Caco-2 (cell line): ENCODE data around the gene TMEM87A. TPM values are rescaled to one million over a fixed set of nuclear protein-coding genes. Genes with fewer than 3 reads are reported as not detected.

Experiments used
- BruUV-seq: library from RNA; stranded (reverse); fragments of 400-500 nt; replicated peaks from 2 replicates; lab custom pipeline; 2021; lab: Mats Ljungman, UMichigan
- CTCF ChIA-PET: fragments of 300-600 bp; sonication (Branson Sonifier 250); formaldehyde crosslinking; loops from one replicate; lab custom pipeline; 2022; ENCODE audit warnings: antibody characterized with exemption; lab: Charles Lee
- POLR2A ChIA-PET: fragments of 300-600 bp; sonication (Branson Sonifier 250); formaldehyde crosslinking; loops from one replicate; lab custom pipeline; 2022; ENCODE audit warnings: antibody characterized with exemption; lab: Charles Lee
- DNase-seq, 2 experiments: peaks; one replicate each; pipeline versions ENCODE4 v3.0.0 to v3.0.0-alpha.2; 2020 to 2022
- H3K27me3 ChIP-seq: replicated peaks from 2 replicates; pipeline ENCODE4 v1.6.0; 2011; ENCODE audit warnings: low read length; ENCODE audit not compliant: control insufficient read depth, insufficient read depth
- H3K36me3 ChIP-seq: 2 replicates; pipeline ENCODE4 v1.5.1; 2011; ENCODE audit warnings: low read length; ENCODE audit not compliant: control insufficient read depth, insufficient read depth
- H3K4me1 ChIP-seq: fragments of 250-450 bp; sonication (Bioruptor Pico); 2 replicates; pipeline ENCODE4 v1.5.1; 2020; ENCODE audit warnings: mild to moderate bottlenecking
- H3K4me3 ChIP-seq: 2 replicates; pipeline ENCODE4 v1.5.1; 2011; ENCODE audit warnings: low read depth, mild to moderate bottlenecking, control low read depth, low read length
- H3K9me3 ChIP-seq: fragments of 250-450 bp; sonication (Bioruptor Pico); 2 replicates; pipeline ENCODE4 v1.5.1; 2020; ENCODE audit warnings: mild to moderate bottlenecking, moderate library complexity
- H3K27ac Mint-ChIP-seq: one replicate; pipeline ENCODE4 v1.8.0; 2022; ENCODE audit warnings: mixed read lengths; ENCODE audit not compliant: unreplicated experiment
- H3K27me3 Mint-ChIP-seq: one replicate; pipeline ENCODE4 v1.8.0; 2022; ENCODE audit warnings: mixed read lengths; ENCODE audit not compliant: insufficient read depth, unreplicated experiment
- H3K36me3 Mint-ChIP-seq: one replicate; pipeline ENCODE4 v1.8.0; 2022; ENCODE audit warnings: mild to moderate bottlenecking, mixed read lengths; ENCODE audit not compliant: insufficient read depth, unreplicated experiment
- H3K4me1 Mint-ChIP-seq: one replicate; pipeline ENCODE4 v1.8.0; 2022; ENCODE audit warnings: low read depth, mixed read lengths; ENCODE audit not compliant: unreplicated experiment
- H3K4me3 Mint-ChIP-seq: one replicate; pipeline ENCODE4 v1.8.0; 2022; ENCODE audit warnings: mild to moderate bottlenecking, moderate library complexity, mixed read lengths; ENCODE audit not compliant: unreplicated experiment
- H3K9me3 Mint-ChIP-seq: one replicate; pipeline ENCODE4 v1.8.0; 2022; ENCODE audit warnings: mixed read lengths; ENCODE audit not compliant: unreplicated experiment
- CTCF ChIP-seq, 2 experiments: fragments of 200-600 bp in 1 of 2; IDR thresholded peaks; 1 replicate in 1 of 2; 2 replicates in 1 of 2; pipeline versions ENCODE4 v1.5.1 to v1.8.0; 2011 to 2022; ENCODE audit warnings: antibody characterized with exemption in 1 of 2, control low read depth in 1 of 2, inconsistent platforms in 1 of 2, low read depth in 1 of 2, low read length in 1 of 2, mild to moderate bottlenecking in 1 of 2, moderate library complexity in 1 of 2; ENCODE audit not compliant: insufficient read depth in 1 of 2, severe bottlenecking in 1 of 2, unreplicated experiment in 1 of 2
- intact Hi-C: fragments of 100-400 bp; cut with micrococcal nuclease; formaldehyde crosslinking; loops from one replicate; pipeline ENCODE4 v1.10.0; 2022; ENCODE audit not compliant: unreplicated experiment
- total RNA-seq: library from RNA; stranded (reverse); gene quantifications from 2 replicates; pipeline ENCODE4 v1.2.3, GENCODE V29; 2022

Gene TMEM87A
- total RNA-seq, 1 experiment from 2014 or later = 38.4 TPM

GRCh38 chr15:42178056-42178455, 95.2 kb downstream of the TMEM87A start:
- Histone ChIP-seq H3K36me3 (no peaks in the 10 kb centered on the region; the same call in 1 of the 2 replicates), H3K27me3 (no peaks in the 10 kb centered on the region), H3K4me1 (no peaks in the 10 kb centered on the region), H3K9me3 (no peaks in the 10 kb centered on the region), H3K4me3 (no peak overlapping the region)
- H3K36me3 Mint-ChIP-seq = peaks cover 46% of the 10 kb centered on the region
- no peaks in the 10 kb centered on the region for H3K4me1 Mint-ChIP-seq
- intact Hi-C loops = no loop called here
- H3K27ac Mint-ChIP-seq = no peak overlapping the region
- H3K27me3 Mint-ChIP-seq = no peaks in the 10 kb centered on the region
- H3K9me3 Mint-ChIP-seq = no peaks in the 10 kb centered on the region
- ChIA-PET POLR2A (no interaction called here), CTCF (no interaction called here)
- BruUV-seq = no TSS peak
- no peak for TF ChIP-seq CTCF (IDR thresholded peaks at IDR 0.05; ENCODE audit: insufficient read depth in 1 of 2, low read depth in 1 of 2, low read length in 1 of 2, severe bottlenecking in 1 of 2, unreplicated experiment in 1 of 2)
- H3K4me3 Mint-ChIP-seq = no peak overlapping the region
- peak in 1 of 2 experiments; percentile 15 for DNase-seq

GRCh38 chr15:42175671-42176070, 97.6 kb downstream of the TMEM87A start:
- ChIA-PET CTCF (no interaction called here), POLR2A (no interaction called here)
- Mint-ChIP-seq H3K9me3 (no peaks in the 10 kb centered on the region), H3K36me3 (peaks cover 37% of the 10 kb centered on the region), H3K27ac (no peak overlapping the region), H3K27me3 (no peaks in the 10 kb centered on the region), H3K4me3 (no peak overlapping the region), H3K4me1 (no peaks in the 10 kb centered on the region)
- BruUV-seq = no TSS peak
- TF ChIP-seq CTCF (IDR thresholded peaks at IDR 0.05; ENCODE audit: insufficient read depth in 1 of 2, low read depth in 1 of 2, low read length in 1 of 2, severe bottlenecking in 1 of 2, unreplicated experiment in 1 of 2) = no peak
- DNase-seq = no peak
- intact Hi-C loops = no loop called here
- Histone ChIP-seq H3K36me3 (no peaks in the 10 kb centered on the region; the same call in 1 of the 2 replicates), H3K9me3 (no peaks in the 10 kb centered on the region), H3K27me3 (no peaks in the 10 kb centered on the region), H3K4me3 (no peak overlapping the region), H3K4me1 (no peaks in the 10 kb centered on the region)

GRCh38 chr15:42172475-42172874, 100.8 kb downstream of the TMEM87A start:
- intact Hi-C loops = no loop called here
- H3K36me3 ChIP-seq = no peaks in the 10 kb centered on the region; the same call in 1 of the 2 replicates
- no peaks in the 10 kb centered on the region for H3K4me1 ChIP-seq
- H3K27me3 Mint-ChIP-seq = no peaks in the 10 kb centered on the region
- no peaks in the 10 kb centered on the region for H3K9me3 ChIP-seq
- peaks cover 25% of the 10 kb centered on the region for H3K36me3 Mint-ChIP-seq
- H3K4me3 ChIP-seq = no peak overlapping the region
- BruUV-seq = no TSS peak
- POLR2A ChIA-PET = no interaction called here
- no peaks in the 10 kb centered on the region for H3K9me3 Mint-ChIP-seq
- CTCF ChIA-PET = no interaction called here
- no peak for TF ChIP-seq CTCF (IDR thresholded peaks at IDR 0.05; ENCODE audit: insufficient read depth in 1 of 2, low read depth in 1 of 2, low read length in 1 of 2, severe bottlenecking in 1 of 2, unreplicated experiment in 1 of 2)
- H3K4me3 Mint-ChIP-seq = no peak overlapping the region
- H3K4me1 Mint-ChIP-seq = no peaks in the 10 kb centered on the region
- DNase-seq = no peak
- H3K27ac Mint-ChIP-seq = no peak overlapping the region
- H3K27me3 ChIP-seq = no peaks in the 10 kb centered on the region
